Thyroid gland (tissue), 4 donors: Measurements from ENCODE around the gene TUBD1.

Source experiments
- CTCF ChIP-seq, 6 experiments: fragments of 200-600 bp in 3 of 6; fragments of 450-650 bp in 3 of 6; sonication (generic) in 3 of 6; IDR thresholded peaks; one replicate each; pipeline ENCODE4 v1.5.1; 2016 to 2019; ENCODE audit warnings: antibody characterized with exemption in 6 of 6, mild to moderate bottlenecking in 2 of 6, inconsistent platforms in 1 of 6, moderate library complexity in 1 of 6
- POLR2A ChIP-seq, 2 donors: fragments of 450-650 bp; IDR thresholded peaks; one replicate each; pipeline ENCODE4 v1.6.1; 2017; ENCODE audit warnings: antibody characterized with exemption in 2 of 2, mild to moderate bottlenecking in 2 of 2, moderate library complexity in 1 of 2

- TF ChIP-seq CTCF (IDR thresholded peaks at IDR 0.05) (peak; percentile 23 to 64 (median 41)), POLR2A (IDR thresholded peaks at IDR 0.05) (no peak)
Observed at GRCh38 chr17:59914274-59914854, 21.6 kb upstream of the TUBD1 start.
